ENCODE measurements around the gene DDC.

DDC gene

GRCh38 chr7:50411332-50411731 is 153.9 kb downstream of the DDC start:
- DNase-seq: no peak

- no peak for DNase-seq
Observed at GRCh38 chr7:50409856-50410745, 155.1 kb downstream of the DDC start.

All from fibroblast of skin of back (primary cell).